GM21367 (cell line): ENCODE results near the gene GFRA3.
"Not testable (repeated sequence)": the region's sequence is repeated elsewhere in the genome, so short reads cannot be mapped to it uniquely, and the experiment has no call there.

Experiments
- ATAC-seq: cut with Tn5 transposase; IDR thresholded peaks from one replicate; pipeline ENCODE4 v1.9.1; 2021; ENCODE audit not compliant: unreplicated experiment

The GFRA3 gene, protein sequence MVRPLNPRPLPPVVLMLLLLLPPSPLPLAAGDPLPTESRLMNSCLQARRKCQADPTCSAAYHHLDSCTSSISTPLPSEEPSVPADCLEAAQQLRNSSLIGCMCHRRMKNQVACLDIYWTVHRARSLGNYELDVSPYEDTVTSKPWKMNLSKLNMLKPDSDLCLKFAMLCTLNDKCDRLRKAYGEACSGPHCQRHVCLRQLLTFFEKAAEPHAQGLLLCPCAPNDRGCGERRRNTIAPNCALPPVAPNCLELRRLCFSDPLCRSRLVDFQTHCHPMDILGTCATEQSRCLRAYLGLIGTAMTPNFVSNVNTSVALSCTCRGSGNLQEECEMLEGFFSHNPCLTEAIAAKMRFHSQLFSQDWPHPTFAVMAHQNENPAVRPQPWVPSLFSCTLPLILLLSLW

DNA sequence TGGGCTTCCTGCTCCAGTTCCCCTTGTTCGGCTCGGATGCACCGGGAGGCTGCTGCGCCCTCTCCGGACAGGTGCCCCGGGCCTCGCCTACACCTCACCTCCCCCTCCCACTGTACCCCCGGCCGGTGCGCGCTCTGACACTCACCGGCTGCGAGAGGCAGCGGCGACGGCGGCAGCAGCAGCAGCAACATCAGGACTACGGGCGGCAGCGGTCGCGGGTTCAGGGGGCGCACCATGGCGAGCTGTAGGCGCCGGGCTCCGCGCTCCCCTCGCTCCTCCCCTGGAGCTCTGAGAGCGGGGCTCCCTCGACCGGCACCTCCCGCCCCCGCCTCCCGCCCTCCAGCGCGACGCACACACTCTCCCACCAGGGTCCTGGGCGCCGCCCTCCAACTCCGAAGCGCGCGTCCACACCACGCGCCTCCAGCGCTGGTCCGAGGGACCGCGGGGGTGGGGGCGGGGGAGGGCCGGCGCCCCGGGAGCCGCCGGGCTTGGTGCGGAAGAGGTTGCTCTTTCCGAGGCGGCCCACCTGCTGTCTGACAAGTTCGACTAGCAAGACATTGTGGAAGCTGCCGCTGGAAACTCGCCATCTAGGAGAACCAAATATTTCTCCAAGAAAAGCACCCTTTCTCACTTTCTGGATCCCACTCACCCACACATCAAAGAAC is at the start of gene GFRA3:
Gene GFRA3, minus strand, starts transcription at position 433 of the 665 bp plus-strand sequence. Its CDS starts 197 bp downstream, at position 236.
- ATAC-seq = no peak

DNA sequence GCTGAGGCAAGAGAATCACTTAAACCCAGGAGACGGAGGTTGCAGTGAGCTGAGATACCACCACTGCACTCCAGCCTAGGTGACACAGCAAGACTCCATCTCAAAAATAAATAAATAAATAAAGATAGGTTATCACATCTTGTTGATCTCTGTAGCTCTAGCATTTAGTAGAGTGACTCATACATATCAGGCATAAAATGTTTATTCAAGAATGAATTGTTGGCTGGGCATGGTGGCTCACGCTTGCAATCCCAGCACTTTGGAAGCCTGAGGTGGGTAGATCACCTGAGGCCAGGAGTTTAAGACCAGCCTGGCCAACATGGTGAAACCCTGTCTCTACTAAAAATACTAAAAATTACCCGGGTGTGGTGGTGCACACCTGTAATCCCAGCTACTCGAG is 43.8 kb upstream of the GFRA3 start:
- ATAC-seq = not testable (repeated sequence)

DNA sequence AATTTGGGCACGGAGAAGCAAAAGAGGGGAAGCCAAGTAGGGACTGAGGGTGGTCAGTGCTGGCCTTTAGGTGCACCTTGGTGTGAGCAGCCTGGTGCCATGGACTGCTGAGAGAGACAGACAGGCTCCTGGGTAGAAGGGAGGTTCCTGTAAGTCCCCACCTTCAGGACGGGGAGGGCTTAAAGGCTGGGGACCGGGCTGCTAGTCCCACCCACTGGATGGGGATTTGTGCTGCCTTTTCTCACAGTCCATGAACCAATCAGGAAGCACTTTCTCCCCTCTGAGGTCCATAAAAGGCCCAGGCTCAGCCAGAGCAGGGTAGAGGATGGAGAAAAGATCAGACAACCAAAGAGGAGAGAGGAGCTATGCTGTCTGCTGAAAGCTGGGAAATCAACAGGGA is 41.9 kb upstream of the GFRA3 start:
- ATAC-seq = no peak

DNA sequence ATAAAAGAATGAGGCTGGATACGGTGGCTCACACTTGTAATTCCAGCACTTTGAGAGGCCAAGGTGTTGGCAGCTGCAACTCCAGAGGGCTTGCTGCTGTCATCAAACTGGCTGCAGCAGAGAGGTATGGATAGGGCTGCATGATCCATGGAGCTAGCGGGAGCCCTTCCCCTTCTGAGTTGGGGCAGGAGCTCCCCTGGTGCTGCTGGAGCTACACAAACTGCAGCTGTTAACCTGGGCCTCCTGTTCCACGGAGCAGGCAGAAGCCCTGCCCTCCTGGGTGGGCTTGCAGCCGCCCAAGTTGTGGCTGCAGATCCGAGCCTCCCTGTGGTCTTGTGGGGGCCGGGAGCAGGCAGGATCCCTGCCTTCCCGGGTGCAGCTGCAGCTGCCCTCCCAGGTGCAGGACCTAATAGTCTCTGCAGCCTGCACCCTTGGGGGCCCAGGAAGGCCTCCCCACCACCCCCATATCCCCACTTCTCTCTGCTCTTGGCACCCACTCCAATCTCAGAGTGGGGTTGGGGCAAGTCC is 41.4 kb upstream of the GFRA3 start:
- no peak for ATAC-seq

DNA sequence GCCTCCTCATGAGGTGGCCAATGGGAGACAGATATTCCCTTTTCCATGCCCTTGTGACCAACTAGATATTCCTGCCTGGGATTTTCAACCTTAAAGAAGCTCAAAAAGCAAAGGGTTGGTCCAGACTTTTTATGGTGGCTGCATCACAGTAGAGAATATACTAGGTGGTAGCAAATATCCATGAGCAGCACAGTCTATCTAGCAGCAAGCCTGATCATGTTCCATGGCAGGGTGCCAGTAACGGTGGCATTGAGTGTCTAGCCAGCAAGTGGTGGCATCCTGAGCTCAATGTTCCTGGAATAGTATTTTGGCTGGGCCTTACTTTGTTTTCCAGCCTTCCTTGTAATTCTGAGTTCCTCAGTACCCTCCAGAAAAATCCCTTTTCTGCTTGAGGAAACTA is 31.4 kb upstream of the GFRA3 start:
- no peak for ATAC-seq

DNA sequence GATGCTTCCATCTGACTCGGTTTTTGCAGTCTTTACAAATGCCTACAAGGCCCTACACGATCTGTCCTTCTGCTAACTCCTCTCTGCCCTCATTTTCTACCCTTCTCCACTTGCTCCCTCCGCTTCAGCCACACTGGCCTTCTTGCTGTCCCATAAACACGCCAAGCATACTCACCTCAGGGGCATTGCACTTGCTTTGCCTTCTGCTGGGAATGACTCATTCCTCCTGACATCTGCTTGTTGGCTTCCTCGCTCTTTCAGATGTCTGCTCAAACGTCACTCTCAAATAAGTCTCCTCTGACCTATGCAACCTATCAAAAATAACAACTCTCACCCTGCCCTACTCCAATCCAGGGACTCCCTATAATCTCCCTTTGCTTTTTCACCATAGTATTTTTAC is 29.0 kb upstream of the GFRA3 start:
- ATAC-seq = no peak

DNA sequence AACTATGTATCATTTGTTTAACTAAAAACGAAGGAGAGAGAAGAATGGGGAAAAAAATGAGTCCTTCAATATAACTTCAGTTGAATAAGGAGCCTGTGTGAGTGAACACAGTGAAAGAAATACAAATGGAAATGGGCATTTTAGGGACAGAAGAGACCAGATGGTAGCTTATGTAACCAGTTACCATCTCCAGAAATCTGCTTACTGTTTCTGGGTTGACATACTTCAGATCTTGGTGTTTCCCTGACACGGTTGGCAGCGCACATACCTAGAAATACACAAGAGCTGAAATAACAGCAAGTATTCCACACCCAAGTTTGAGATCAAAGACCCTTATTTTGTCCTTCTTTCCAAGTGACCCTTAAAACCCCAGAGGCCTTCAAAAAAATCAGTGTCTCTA is 14.9 kb upstream of the GFRA3 start:
- no peak for ATAC-seq

DNA sequence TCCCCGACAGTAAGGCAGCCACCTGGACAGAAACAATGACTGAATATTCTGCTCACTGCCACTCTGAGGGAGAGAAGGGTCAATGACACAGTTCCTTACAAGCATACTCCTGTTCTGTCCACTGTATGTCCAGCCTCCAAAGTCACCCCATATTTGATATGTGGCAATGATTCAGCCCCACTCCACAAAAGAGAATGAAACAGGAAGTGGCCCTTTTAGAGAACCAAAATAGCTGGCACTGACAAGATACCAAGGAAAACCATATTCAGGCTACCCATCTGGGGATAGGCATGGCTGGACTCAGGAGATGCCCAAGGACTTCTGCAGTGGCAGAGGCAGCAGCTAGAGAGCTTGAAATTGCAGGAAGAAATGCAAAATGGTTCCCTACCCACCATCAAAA is 12.8 kb upstream of the GFRA3 start:
- no peak for ATAC-seq

DNA sequence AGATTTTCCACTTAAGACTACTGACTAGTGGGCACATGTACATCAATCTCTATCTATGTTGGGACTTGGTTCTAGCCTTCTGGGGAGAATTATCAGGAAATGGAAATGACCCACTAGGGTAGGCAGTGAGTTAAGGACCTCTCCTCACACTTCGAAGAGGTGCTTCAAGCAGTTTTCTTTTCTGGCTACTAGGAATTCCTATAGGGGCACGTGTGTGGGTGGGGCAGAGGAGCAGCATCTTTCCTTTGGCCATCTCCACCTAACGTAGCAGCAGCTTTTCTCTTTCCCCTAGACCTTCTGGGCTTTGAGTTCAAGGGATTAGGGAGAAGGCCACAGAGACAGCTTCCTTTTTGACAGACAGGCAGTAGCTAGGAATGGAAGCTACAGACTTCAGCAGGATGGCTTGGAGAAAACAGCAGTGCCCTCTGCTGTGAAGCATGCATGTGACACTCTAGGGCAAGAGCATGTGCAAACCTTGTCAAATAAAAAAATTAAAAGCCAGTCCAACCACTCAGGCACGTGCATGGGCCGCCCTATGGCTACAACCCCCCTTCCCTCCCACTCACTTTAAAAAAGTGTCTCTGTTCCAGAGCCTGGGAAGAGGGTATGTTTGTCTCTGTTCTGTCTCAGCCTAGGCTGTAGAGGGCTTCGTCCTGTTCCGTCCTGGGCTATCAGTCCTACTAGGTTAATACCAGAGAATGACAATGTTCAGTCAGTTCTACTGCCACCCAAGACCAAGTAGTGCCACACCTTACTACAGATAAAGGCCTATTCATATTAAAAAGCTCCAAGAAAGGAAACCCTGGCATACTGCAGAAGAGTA is 8.7 kb upstream of the GFRA3 start:
- ATAC-seq = no peak

DNA sequence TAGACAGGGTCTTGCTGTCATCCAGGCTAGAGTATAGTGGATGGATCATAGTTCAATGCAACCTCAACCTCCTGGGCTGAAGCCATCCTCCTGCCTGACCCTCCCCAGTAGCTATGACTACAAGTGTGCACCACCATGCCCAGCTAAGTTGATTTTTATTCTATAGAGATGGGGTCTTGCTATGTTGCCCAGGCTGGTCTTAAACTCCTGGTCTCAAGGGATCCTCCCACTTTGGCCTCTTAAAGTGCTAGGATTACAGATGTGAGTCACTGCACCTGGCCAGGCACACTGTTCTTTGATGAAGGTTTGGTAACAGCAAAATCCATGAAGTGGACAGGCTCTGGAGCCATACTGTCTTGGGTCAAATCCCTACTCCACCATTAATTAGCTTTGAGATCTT is 6.5 kb upstream of the GFRA3 start:
- no peak for ATAC-seq

DNA sequence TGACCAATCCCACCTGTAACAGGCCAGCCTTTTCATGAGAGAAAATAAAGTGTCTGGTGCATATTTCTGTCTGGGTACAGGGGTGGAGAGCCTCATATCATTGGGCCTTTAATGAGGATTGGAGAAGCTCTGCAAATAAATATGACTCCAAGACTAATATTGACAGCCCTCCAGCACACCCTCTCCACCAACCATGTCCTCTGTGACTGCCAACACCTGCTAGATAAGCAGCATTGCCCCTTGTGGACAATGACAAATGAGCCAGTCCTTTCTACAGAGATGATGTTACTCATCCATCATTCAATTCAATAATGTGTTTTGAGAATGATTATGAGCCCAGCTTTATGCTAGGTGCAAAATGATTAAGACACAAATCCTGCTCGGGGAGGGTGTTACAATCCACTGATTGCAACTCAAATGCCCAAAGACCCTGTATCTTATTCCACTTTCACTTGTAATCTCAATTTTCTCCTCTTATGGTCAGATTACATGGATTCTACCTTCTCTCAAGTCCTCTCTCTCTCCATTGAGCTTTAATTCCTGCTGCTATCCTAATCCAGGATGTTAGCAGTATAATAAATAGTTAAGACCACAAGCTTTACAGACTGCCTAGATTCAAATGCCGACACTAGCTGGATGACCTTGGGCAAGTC is 2.1 kb upstream of the GFRA3 start:
- no peak for ATAC-seq

DNA sequence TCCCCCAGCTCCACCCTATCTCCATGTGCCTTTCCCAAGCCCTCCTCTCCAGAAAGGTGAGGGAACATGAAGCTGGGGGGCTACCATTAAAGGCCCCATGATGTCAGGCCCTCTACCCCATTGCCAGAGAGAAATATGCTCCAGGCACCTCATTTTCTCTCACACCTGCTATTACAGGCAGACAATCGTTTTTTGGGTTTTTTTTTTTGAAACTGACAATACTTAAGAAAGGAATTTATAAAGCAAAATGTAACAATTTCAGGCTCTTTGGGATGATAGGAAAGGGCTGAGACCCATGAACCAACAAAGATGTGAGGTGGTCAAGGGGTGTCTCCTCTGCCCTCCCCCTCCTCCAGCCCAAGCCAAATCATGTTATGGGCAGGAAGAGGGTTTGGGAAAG is 1.5 kb upstream of the GFRA3 start:
- ATAC-seq = no peak

DNA sequence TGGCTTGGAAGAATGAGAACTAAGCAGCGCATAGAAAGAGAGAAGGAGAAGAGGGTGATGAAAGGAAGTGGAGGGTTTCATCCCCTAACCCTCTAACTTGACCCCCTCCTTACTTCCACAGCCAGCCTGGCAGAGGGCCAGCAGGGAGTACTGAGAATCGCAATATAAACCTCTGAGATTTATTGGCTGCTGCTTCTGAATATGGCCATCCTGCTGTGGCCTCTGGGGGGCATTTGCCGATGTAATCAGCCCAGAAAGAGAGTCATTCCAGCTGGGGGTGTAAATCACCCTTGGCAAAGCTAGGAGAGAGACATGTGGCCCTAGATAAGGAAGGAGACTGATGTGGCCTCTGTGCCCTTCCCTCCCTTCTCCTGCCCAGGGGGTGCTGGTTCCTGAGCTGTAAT is 960 bp upstream of the GFRA3 start:
- ATAC-seq = no peak

DNA sequence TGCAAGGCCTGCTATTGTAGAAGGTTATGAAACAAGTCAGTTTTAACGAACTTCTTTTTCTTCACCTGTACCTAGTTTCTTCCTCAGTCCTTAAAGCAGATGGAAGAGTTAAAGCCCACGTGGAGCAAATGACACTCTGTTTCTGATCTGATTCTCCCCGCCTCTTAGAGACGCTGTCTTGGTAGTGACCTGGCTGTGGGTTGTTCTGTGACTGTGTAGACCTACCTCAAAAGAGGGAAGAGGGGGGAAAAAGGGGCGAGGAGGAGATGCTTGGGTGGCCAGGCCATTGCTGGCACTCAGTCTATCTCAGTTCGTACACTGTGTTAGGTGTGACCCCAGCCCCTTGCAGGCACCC is 610 bp downstream of the GFRA3 start:
- ATAC-seq = no peak

DNA sequence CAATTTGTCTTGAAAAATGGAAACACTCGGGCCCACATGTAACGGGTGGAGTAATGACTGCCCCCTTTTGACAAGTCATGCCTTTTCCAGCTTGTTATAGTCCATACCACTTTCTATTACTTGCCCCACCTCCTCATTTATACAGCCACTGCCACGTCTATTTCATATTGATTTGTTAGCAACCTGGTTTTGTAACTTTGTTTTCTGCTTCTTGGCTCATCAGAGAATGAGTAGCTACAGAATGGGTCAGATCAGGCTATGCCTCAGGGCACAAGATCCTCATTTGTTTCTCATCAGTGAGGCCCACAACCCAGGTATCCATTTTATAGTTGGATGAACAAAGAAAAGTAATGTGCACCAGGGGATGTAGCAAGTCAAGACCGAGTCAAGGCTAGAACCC is 1.7 kb downstream of the GFRA3 start:
- ATAC-seq = no peak

DNA sequence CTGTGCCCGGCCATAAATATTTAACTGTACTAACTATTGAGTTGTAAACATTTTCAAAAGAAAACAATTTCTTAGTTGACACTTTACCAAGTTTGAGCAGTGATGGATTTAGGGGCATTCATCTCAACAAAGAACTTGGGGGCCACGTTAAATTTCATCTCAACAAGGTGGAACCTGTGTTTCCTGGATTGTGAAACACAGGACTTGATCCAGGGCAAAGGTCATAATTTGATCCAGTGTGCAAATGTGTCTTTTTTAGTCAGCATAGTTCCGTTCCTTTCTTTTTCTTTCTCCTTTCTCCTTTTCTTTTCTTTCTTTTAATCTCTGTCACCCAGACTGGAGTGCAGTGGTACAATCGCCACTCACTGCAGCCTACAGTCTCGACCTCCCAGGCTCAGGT is 3.1 kb downstream of the GFRA3 start:
- ATAC-seq = no peak

DNA sequence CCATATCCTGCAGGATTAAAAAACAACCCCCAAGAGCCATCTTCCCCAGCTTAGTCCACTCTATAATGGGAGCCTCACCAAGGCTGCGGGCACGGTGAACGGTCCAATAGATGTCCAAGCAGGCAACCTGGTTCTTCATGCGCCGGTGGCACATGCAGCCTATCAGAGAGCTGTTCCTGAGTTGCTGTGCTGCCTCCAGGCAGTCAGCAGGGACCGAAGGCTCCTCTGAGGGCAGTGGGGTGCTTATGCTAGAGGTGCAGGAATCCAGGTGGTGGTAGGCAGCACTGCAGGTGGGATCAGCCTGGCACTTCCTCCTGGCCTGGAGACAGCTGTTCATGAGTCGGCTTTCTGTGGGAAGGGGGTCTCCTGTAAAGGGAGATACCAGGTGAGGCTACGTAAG is 10.2 kb downstream of the GFRA3 start:
- no peak for ATAC-seq

DNA sequence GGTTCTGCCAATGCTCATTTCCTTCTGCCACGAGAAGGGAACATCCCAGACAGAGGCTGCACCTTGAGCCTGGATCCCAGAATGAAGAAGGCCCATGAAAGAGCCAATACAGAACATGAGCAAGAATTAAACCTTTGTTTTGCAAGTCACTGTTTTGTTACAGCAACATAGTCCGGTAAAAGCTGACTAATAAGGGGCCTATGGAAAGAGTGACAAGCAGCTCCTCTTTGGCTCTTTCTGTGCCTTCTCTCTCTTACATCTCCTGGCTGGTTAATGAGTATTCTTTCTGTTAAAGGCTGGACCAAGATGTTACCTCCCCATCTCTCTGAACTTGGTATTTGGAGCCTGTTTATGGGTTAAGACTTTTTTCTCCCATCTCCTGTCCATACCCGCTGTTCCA is 10.8 kb downstream of the GFRA3 start:
- ATAC-seq = no peak

DNA sequence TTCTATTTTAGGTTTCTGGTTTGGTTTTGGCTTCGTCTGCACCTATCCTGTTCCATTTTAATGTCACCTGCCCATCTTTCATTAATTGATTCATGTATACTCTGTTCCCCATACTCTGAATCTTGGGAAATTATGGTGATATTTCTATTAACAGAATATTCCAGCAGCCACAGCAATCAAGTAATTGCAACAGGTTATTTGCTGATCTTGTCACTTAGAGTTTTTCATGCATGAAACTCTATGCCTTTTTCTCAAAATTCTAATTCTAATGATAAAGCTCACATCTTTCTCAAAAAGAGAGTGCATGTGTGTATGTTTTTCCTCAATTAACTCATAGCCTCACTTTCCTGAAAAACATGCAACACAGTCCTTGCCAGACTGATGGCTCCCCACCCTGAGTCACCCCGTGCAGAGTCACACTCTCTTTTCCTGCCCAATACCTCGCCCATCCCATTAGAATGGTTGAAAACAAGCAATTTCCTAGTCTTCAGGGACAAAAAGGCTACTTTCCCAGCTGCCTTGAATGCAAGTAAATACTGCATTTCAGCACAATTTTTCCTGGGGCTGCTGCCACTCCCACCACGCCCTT is 15.6 kb downstream of the GFRA3 start:
- no peak for ATAC-seq

DNA sequence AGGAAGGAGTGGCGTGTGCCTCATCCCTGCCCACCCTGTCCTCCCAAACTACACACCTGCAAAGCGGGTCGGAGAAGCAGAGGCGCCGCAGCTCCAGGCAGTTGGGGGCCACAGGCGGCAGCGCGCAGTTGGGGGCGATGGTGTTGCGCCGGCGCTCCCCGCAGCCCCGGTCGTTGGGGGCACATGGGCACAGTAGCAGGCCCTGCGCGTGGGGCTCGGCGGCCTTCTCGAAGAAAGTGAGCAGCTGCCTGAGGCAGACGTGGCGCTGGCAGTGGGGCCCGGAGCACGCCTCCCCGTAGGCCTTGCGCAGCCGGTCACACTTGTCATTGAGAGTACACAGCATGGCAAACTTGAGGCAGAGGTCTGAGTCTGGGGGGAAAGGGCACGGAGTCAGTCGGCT is 16.8 kb downstream of the GFRA3 start:
- no peak for ATAC-seq

DNA sequence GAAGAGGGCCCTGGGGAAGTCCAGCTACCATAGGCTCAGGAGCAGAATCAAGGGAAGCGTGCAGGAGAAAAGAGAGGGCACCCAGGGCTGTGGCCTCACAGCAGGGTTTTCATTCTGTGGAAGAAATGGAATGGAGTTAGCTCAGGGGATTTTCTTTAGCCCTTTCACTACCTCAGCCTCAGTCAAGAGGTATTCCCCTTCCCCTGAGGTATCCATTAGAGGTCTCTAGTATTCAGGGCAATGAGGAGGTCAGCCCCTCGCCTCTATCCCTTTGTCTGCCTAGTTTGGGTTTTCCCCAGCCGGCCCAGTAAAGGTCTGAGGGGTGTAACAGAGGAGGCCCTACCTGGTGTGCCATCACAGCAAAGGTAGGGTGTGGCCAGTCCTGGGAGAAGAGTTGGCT is 21.5 kb downstream of the GFRA3 start:
- no peak for ATAC-seq
